C4-2B (cell line): ENCODE data around the gene RAB11A.

Experiments
- CTCF ChIP-seq: fragments of 450-650 bp; conservative IDR thresholded peaks from 2 replicates; pipeline ENCODE4 v1.5.1; 2017; ENCODE audit warnings: mild to moderate bottlenecking
- ZFX ChIP-seq: fragments of 450-650 bp; IDR thresholded peaks from 2 replicates; pipeline ENCODE4 v1.6.1; 2017

DNA sequence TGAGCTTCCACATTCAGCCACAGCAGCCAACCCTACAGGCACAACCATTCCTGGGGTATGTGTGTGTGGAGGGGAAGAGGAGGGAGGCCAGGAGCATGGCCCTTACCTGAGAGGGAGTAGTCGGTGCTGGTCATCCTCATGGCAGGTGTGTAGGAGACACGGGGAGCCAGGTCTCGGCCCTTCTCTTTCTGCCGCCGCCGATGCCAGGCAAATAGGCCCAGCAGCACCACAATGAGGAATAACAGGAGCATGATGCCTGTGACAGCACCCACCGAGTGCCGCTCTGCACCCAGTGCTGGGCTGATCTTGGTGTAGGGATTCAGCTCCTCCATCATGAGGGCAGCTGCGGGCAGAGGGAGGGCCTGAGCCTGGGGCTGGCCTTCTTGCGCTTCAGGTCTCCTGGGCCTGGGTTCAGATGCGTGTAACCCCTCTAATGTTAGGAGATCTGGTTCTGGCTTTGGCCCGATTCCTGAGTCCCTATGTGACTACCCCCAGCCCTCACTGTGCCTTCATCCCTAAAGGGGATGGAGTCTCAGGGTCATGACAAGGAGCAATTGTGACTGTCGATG, 44.4 kb downstream of the RAB11A start:
- TF ChIP-seq CTCF (no peak), ZFX (no peak)
